HG03045 (cell line): ENCODE measurements around the gene SC5D.

Experiments used
- ATAC-seq: cut with Tn5 transposase; IDR thresholded peaks from one replicate; pipeline ENCODE4 v1.9.1; 2021; ENCODE audit warnings: mild to moderate bottlenecking, moderate library complexity; ENCODE audit not compliant: unreplicated experiment

The SC5D gene

GRCh38 chr11:121291319-121291718, 1.3 kb upstream of the SC5D start:
- ATAC-seq = no peak

DNA sequence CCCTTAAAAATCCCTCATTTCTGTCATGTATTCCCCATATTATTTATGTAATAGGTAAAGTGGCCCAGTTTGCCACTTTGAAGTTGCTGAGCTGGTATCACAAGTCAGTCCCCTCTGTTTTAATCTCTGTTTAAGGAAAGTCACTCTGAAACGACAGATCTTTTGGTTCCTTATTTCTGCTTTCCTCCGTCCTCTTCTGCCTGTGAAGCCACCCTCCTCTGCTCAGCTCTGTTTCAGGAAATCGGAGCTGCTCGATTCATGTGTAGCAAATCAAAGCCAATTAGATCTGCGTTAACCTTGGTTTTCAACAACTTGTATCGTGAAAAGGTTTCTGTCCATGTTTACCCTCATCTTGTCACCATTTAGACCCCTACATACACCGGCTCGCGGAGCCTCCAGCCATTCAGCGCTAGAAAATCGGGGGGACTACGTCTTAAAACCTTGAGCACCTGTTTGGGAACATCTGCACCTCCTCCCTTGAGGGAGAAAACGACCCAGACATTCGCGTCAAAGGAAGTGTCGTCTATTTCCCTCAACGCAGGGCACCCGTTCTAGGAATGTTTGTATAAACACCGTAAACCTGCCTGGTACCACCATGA, 576 bp upstream of the SC5D start:
- peak; percentile 30 for ATAC-seq

DNA sequence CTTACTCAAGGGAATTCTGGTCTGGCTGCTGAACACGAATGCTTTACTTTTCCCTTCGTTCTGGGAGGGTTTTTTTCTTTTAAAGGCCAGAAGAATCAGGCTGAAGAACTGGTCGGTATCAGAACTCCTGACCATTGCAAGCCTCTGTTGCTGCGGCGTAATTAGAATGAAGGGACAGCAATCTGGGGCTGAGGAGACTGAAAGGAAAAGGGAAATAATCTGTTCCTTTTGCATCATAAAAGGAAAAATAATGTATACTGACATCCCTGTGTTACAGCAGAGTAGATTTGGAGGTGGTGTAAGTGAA, 670 bp downstream of the SC5D start:
- no peak for ATAC-seq

DNA sequence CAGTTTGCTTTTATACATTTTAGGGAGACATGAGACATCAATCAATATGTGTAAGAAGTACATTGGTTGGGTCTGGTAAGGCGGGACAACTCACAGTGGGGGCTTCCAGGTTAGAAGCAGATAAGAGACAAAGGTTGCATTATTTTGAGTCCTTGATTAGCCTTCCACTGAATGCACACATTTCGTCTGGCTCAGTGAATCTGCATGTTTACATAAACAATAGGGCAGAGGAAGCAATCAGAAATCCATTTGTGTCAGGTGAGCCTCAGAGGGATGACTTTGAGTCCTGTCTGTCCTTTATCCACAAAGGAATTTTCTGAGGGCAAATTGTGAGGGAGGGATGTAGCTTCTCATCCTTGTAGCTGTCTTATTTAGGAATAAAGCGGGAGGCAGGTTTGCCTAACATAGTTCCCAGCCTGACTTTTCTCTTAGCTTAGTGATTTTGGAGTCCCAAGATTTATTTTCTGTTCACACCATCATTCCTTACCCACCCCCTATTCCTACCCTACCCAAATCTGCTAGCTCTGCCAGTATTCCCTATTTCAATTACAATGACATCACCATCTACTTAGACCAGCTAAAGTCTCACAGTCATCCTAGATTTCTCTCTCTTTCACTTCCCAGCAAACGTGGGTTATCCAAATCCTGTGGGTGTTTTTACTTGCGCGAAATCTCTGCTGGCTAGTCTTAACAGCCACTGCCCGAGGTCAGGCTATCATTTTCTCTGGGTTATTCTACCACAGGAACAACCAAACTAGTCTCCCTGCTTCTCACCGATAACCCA, 2.9 kb downstream of the SC5D start:
- ATAC-seq = no peak

- ATAC-seq = no peak
Observed at GRCh38 chr11:121297872-121298271, 5.3 kb downstream of the SC5D start.

DNA sequence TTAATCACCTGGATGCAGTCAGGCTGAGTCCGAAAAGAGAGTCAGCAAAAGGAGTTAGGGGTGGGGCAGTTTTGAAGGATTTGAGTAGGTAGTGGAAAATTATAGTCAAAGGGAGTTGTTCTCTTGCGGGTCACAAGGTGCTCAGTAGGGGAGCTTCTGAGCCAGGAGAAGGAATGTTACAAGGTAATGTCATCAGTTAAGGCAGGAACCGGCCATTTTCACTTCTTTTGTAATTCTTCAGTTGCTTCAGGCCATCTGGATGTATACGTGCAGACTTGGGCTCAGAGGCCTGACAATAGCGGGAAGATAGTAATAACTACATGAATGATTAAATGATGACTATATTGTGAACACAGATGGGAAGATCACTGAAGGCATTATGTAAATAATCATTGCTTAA, 6.2 kb downstream of the SC5D start:
- no peak for ATAC-seq

- ATAC-seq = no peak
Observed at GRCh38 chr11:121299417-121299816, 6.8 kb downstream of the SC5D start.

DNA sequence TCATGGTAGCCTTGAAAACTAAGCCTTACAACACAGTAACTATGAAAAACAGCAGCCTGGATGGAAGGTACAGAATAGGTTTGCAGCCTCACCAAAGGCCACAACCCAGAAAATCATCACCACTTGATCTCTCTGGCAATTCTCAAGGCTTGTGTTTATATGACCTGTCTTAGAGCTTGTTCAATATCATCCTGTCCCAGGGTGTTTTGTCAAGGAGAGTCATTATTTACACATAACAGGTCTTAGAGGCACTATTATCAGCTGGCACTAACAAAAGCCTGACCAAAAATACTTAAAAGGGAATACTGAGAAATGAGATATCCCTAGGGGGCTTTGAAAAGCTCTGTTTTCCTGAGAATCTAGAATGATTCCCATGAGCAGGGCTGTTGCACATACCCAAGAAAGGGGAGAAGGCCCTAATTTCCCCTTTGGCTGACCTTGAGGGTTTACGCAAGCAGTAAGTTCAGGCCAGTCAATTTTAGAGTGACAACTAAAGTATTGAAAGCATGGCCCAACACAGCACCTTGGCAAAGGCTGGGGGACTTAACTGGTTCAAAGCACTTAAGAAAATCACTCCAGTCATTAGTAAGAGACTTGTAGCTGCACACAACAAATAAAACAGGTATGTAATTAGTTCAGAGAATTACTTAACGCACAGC, 7.9 kb downstream of the SC5D start:
- ATAC-seq = no peak

GRCh38 chr11:121300972-121301699, 8.6 kb downstream of the SC5D start:
- no peak for ATAC-seq

GRCh38 chr11:121304759-121305158, 12.2 kb downstream of the SC5D start:
- ATAC-seq = no peak

DNA sequence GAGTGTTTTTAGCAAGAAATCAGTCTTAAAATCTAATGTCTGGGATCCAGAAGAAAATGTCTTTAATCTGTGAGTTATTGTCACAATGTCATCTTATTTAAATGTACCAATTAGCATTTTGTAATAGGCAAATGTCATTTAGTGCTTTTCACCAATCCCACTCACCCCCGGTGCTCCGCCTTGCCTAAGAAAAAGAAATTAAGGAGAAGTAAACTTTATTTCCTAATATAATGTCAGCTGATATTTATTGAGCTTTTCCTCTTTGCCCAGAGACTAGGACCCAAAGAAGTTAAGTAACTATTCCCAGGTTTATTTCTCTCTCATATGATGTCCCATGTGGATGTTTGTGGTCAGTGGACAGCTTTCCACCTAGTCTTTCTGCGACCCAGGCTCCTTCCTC, 16.2 kb downstream of the SC5D start:
- no peak for ATAC-seq

- ATAC-seq = peak; percentile 84
Observed at GRCh38 chr11:121309688-121310087, 17.1 kb downstream of the SC5D start.

DNA sequence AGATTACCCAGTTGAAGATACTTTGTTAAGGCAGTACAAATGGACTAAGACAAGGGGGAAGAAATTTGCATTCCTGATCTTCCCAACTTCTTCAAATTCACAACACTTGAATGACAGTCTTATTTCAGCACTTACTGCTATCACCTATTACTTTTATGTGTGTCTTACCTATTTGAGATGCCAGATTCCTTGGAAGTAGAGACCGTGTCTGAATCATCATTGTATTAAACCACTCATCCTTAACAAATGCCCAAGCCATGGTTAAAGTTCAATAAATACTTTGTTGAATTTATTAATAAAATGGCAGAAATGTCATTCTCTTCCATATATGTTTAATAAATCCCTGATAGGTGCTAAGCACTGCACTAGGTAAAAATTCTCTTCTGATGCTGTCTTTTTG, 18.3 kb downstream of the SC5D start:
- no peak for ATAC-seq

DNA sequence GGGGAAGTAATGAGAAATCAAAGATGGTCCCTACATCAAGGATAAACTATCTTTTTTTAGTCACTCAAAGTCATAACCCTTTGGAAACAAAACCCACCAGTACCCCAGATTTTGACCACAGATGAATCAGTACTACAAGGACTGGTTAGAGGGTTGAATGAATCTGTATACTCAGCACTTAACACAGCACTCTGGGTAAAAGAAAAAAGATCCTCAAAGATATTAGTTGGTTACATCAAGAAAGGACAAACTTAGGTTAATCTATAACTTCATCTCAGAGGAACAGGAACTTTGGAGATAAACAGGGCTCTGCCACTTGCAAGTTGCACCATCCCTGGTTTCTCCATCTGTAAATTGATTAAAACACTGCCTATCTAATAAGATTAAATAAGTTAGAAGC, 18.8 kb downstream of the SC5D start:
- ATAC-seq = no peak

DNA sequence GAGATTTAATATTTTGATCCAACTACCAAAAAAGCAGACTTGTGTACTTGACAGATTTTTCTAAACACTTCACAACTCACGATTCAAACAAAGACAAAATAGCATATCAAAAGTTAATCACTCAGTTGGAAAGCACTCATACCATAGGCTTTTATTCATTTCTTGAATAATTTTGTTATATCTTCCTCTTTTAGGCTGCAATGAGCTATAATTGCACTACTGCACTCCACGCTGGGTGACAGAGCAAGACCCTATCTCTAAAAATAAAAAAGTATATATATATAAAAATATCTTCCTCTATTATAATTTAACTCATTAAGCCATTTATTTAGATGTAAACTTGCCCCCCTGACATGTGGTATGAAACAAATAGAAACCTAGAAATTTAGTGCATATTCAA, 19.9 kb downstream of the SC5D start:
- ATAC-seq = no peak

DNA sequence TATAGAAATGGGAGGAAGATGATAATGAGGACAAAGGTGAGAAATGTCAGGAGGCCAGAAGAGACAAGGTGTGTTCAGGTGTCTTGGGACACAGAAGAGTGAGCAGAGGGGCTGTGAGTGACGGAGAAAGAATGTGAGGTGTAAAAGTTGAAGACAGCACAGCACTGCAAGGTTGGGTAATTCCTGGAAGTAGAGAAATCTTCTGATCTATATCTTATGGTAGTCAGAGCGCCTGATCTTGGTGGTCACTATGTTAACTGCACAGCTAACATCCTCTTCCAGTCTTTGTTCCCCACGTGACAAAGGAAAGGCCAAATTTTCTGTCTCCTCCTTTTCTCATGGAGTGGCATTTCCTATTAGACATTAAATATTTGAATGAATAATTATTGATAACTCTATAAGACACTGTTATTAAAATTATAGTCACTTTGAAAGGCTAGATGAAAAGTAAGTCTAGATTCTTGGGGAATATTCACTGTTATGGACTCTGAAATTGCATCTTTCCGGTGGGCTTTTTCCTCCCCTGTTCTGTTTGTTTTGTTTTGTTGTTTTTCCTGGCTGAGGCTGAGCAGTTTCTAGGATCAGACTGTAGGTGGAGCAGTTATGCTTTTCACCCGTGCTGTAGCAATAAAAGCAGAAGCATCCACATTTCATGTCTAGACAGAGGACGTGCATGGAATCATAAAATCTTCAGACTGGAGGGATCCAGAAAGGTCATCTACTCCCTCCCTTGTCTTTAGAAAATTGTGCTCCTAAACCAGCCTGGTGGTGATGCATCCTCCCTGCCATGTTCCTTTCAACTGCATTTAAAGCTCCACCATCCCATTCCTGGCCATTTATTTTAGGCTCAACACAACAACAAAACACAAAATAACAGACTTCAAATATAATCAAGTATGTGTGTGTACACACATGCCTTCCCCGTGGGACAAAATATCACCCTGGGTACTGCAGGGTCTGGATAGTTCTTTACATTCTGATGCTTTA, 26.6 kb downstream of the SC5D start:
- no peak for ATAC-seq

GRCh38 chr11:121321614-121322243, 29.2 kb downstream of the SC5D start:
- no peak for ATAC-seq

- no peak for ATAC-seq
Observed at GRCh38 chr11:121323046-121323607, 30.6 kb downstream of the SC5D start.

DNA sequence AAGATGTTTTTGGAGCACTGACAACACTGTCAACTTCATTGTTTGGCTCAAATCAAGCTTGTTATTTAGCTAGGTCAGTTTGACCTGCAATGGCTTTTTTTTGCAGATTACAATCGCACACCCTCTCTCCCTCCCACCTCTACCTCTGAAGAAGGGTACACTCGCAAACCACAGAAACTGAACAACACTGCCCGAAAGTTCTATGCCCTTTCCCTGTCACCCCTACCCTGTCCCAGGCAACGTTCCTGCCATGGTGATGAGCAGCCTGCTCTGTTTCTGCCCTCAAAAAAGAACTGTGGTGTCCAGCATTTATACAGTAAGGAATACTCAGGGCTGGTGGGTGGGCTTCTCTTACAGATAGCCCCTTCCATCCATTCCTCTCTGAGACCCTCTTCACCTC, 33.7 kb downstream of the SC5D start:
- ATAC-seq = no peak

GRCh38 chr11:121327553-121327952, 35.0 kb downstream of the SC5D start:
- no peak for ATAC-seq
